Neural cell (in vitro differentiated cells): Measurements from ENCODE around the gene SLC6A4.

Experiments
- CTCF ChIP-seq: fragments of 450-650 bp; IDR thresholded peaks from 2 replicates; pipeline ENCODE4 v1.5.1; 2014; ENCODE audit warnings: antibody characterized with exemption, mild to moderate bottlenecking, moderate library complexity; ENCODE audit not compliant: poor library complexity, severe bottlenecking
- EP300 ChIP-seq: fragments of 450-650 bp; conservative IDR thresholded peaks from 2 replicates; pipeline ENCODE4 v1.6.1; 2014; ENCODE audit warnings: antibody characterized with exemption, mild to moderate bottlenecking, moderate library complexity; ENCODE audit not compliant: poor library complexity, severe bottlenecking
- EZH2 ChIP-seq: fragments of 200-600, 300-800 bp; shearing (Covaris generic), sonication (generic); IDR thresholded peaks from 2 replicates; pipeline ENCODE4 v1.6.1; 2014; ENCODE audit warnings: antibody characterized with exemption, low read length, borderline replicate concordance, mild to moderate bottlenecking; ENCODE audit not compliant: insufficient read depth, poor library complexity, severe bottlenecking
- MXI1 ChIP-seq: fragments of 450-650 bp; conservative IDR thresholded peaks from 2 replicates; pipeline ENCODE4 v1.6.1; 2014; ENCODE audit warnings: antibody characterized with exemption, mild to moderate bottlenecking; ENCODE audit not compliant: poor library complexity, severe bottlenecking
- POLR2AphosphoS5 ChIP-seq: IDR thresholded peaks from 2 replicates; pipeline ENCODE4 v1.6.1; 2012
- RAD21 ChIP-seq: fragments of 450-650 bp; conservative IDR thresholded peaks from 2 replicates; pipeline ENCODE4 v1.6.1; 2014; ENCODE audit warnings: antibody characterized with exemption, mild to moderate bottlenecking, moderate library complexity
- REST ChIP-seq: IDR thresholded peaks from 2 replicates; pipeline ENCODE4 v1.6.1; 2012; ENCODE audit warnings: borderline replicate concordance
- TAF1 ChIP-seq: IDR thresholded peaks from 2 replicates; pipeline ENCODE4 v1.6.1; 2012; ENCODE audit warnings: low read depth

GRCh38 chr17:30236297-30236624 is 764 bp upstream of the SLC6A4 start:
- TF ChIP-seq CTCF (no peak), EZH2 (no peak), RAD21 (no peak), POLR2AphosphoS5 (no peak), MXI1 (no peak), EP300 (no peak), TAF1 (no peak), REST (no peak)
